HUDEP-2 (cell line): ENCODE results near the gene CCSER1.
"Not testable (repeated sequence)": the region's sequence is repeated elsewhere in the genome, so short reads cannot be mapped to it uniquely, and the experiment has no call there.

Experiments
- DNase-seq, 76 experiments: peaks; one replicate each; lab custom pipeline; 2025; ENCODE audit not compliant: unreplicated experiment in 76 of 76; lab: John Stamatoyannopoulos, UW

Gene CCSER1

GRCh38 chr4:90421161-90421560 lies 294.0 kb downstream of the CCSER1 start:
- no peak for DNase-seq

DNA sequence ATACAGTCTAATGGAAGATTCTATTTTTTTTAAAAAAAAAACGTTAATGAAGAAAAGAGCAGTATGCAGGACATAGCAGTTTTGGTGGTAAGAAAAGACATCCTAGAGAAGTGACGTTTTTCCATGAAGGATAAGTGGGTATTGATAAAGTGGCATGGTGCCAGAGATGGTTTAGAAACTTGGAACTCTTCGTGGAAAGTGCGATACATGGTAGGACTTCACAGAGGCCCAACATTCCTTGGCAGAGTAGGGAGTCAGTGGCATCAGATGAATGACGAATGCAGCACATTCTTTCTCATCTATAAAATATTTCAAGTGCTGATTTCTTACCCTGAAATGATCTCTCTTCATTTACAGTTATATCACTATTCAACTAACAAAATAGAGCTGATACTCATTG lies 298.7 kb downstream of the CCSER1 start:
- no peak for DNase-seq

- no peak for DNase-seq
Observed at GRCh38 chr4:90438522-90438921, 311.3 kb downstream of the CCSER1 start.

GRCh38 chr4:90441770-90442169 lies 314.6 kb downstream of the CCSER1 start:
- no peak for DNase-seq

DNA sequence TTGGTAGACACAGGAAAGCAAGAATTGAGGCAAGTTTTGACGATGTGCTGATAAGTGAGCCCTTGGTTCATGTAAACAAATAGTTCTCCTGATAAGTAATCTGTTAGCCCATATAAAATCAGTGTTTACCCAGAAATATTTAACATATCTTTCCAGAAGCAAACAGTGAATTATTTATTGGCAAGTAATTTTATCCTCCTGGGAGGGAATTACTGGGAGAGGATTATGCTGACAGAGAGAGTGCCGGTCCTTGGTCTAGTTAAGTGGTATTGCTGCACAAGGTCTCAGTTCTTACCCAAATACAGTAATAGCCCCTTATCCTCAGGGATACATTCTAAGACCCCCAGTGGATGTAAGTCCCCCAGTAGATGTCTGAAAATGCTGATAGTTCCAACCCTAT lies 315.4 kb downstream of the CCSER1 start:
- DNase-seq = no peak

GRCh38 chr4:90443231-90443630 lies 316.0 kb downstream of the CCSER1 start:
- DNase-seq = no peak

DNA sequence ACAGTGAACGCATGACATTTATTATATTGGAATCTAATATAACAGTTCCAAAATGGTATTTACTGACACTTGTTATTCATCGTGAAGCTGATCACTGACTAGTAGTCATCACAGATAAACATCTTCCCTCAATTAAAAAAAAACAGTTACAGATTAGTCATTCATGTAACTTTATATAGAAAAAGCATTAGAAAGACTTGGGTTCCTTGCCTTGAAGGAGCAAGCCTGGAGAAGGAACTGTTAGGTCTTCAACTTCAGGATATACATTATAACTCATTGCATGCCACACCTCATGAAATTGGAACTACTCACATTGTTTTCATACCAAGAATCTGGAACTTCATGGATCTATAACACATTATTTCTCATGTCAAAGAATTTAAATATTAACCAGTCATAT lies 317.7 kb downstream of the CCSER1 start:
- DNase-seq = no peak

DNA sequence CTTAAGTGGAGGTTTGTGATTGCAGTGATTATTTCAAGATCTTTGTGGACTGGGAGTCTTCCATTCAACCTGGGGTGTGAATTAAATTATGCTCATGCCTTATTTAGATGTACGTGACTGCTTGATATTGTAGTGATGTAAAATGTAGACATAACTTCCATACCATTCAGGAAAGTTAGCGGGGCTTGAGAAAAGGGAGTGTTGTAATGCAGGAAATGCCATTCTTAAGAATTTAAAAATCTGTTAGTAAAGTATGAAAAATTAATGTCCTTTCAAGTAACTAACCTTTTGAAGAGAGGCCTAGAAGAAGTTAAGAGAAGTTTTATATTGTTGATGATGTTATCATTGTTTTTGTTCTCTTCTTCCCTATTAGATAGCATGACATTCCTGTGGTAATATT lies 318.2 kb downstream of the CCSER1 start:
- no peak for DNase-seq

GRCh38 chr4:90449626-90450025 lies 322.4 kb downstream of the CCSER1 start:
- no peak for DNase-seq

- no peak for DNase-seq
Observed at GRCh38 chr4:90456891-90457290, 329.7 kb downstream of the CCSER1 start.

- no peak for DNase-seq
Observed at GRCh38 chr4:90457817-90458216, 330.6 kb downstream of the CCSER1 start.

GRCh38 chr4:90458576-90458975 lies 331.4 kb downstream of the CCSER1 start:
- no peak for DNase-seq

GRCh38 chr4:90474484-90474883 lies 347.3 kb downstream of the CCSER1 start:
- no peak for DNase-seq

DNA sequence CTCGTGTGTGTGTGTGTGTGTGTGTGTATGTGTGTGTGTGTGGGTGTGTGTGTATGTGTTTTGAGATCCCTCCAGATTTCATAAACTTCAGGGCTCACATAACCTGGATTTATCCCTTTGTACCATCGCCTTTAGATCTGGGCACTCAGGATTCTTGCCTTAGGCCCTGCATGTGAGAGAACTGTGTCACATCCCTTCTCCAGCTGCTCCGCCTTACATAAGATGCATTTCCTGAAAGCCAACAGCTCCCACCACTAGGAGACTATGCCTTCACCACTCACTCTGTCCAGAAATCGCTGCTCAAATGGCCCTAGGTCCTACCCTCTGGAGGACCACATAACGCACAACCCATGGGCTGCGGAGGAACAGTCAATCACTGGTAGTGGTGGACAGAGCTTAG lies 348.8 kb downstream of the CCSER1 start:
- no peak for DNase-seq

- DNase-seq = no peak
Observed at GRCh38 chr4:90476586-90476985, 349.4 kb downstream of the CCSER1 start.

- not testable (repeated sequence) for DNase-seq
Observed at GRCh38 chr4:90484894-90485293, 357.7 kb downstream of the CCSER1 start.

GRCh38 chr4:90486346-90486745 lies 359.2 kb downstream of the CCSER1 start:
- DNase-seq = no peak

GRCh38 chr4:90495211-90495610 lies 368.0 kb downstream of the CCSER1 start:
- DNase-seq = no peak

GRCh38 chr4:90495936-90496335 lies 368.7 kb downstream of the CCSER1 start:
- no peak for DNase-seq

DNA sequence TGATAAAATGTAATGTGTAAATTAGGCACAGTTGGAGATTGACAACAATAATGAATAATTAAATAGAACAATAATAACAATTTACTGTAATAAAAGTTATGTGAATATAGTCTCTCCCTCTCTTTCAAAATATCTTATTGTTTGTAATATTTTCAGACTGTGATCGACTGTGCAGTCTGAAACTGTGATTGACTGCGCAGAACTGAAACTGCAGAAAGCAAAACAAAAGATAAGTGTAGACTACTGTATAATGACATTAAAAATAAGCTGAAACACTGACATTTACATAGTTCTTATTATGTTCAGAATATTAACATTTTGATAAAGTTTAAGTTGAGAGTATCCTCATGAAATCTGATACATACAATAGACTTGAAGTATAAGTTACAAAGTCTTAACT lies 371.0 kb downstream of the CCSER1 start:
- DNase-seq = no peak

- no peak for DNase-seq
Observed at GRCh38 chr4:90503677-90504076, 376.5 kb downstream of the CCSER1 start.

GRCh38 chr4:90515191-90515590 lies 388.0 kb downstream of the CCSER1 start:
- no peak for DNase-seq

- DNase-seq = no peak
Observed at GRCh38 chr4:90528551-90528950, 401.4 kb downstream of the CCSER1 start.

DNA sequence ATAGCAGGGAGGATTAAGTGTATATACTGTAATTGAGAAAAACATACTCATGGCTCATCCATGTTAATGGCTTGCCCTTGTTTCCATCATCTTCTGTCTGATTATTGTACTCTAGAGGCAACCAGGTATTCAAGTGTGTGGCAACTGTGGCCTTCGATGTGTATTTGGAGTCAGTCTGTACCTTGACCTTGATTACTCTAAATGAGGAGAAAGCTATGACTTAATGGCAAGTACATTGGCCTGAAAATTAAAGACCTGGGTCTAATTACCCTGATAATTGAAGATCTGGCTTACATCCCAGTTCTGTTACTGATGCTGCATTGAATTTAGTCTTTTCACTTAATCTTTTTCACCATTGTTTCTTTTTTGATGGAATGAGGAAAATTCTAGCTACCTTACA lies 409.2 kb downstream of the CCSER1 start:
- no peak for DNase-seq
